HEK293 (cell line): ENCODE measurements around the gene BTBD6.

Source experiments
- CTCF ChIA-PET: fragments of 350-600 bp; formaldehyde crosslinking; extraction: SDS; loops from one replicate; lab custom pipeline; 2021; ENCODE audit warnings: antibody characterized with exemption; lab: Yijun Ruan, JAX
- POLR2A ChIA-PET: fragments of 300-600 bp; formaldehyde crosslinking; extraction: SDS; loops from one replicate; lab custom pipeline; 2020; ENCODE audit warnings: antibody characterized with exemption, inconsistent platforms; lab: Yijun Ruan, JAX
- H3K27ac ChIP-seq: fragments of 200-500 bp; sonication (Bioruptor generic); 2 replicates; pipeline ENCODE4 v1.5.1; 2014; ENCODE audit warnings: low read depth, low read length, control low read depth, inconsistent platforms; ENCODE audit errors: extremely low read depth
- H3K36me3 ChIP-seq, 2 experiments: fragments of 200-500 bp in 1 of 2; sonication (Bioruptor generic) in 1 of 2; 1 replicate in 1 of 2; 2 replicates in 1 of 2; pipeline ENCODE4 v1.5.1; 2014 to 2017; ENCODE audit warnings: inconsistent platforms in 2 of 2, low read length in 2 of 2; ENCODE audit not compliant: control insufficient read depth in 2 of 2, insufficient read depth in 1 of 2
- H3K4me1 ChIP-seq: fragments of 200-500 bp; sonication (Bioruptor generic); 2 replicates; pipeline ENCODE4 v1.5.1; 2014; ENCODE audit warnings: mild to moderate bottlenecking, low read length, inconsistent platforms; ENCODE audit not compliant: control insufficient read depth, insufficient read depth
- H3K4me3 ChIP-seq: 2 replicates; pipeline ENCODE4 v1.5.1; 2011; ENCODE audit warnings: low read depth, mild to moderate bottlenecking, control low read depth, low read length, moderate library complexity
- H3K9me3 ChIP-seq: fragments of 200-500 bp; sonication (Bioruptor generic); 2 replicates; pipeline ENCODE4 v1.5.1; 2014; ENCODE audit warnings: low read depth, low read length, inconsistent platforms; ENCODE audit not compliant: control insufficient read depth, insufficient read depth
- EGR2 ChIP-seq: fragments of 450-650 bp; formaldehyde crosslinking; IDR thresholded peaks from 2 replicates; pipeline ENCODE4 v1.5.1; 2016; ENCODE audit warnings: low read depth, missing biosample characterization, missing genetic modification characterization
- KLF16 ChIP-seq: fragments of 450-650 bp; formaldehyde crosslinking; IDR thresholded peaks from 2 replicates; pipeline ENCODE4 v1.5.1; 2017; ENCODE audit warnings: missing biosample characterization, missing genetic modification characterization
- REST ChIP-seq: fragments of 450-650 bp; formaldehyde crosslinking; IDR thresholded peaks from 2 replicates; pipeline ENCODE4 v1.5.1; 2016; ENCODE audit warnings: missing biosample characterization, missing genetic modification characterization
- SCRT1 ChIP-seq: fragments of 450-650 bp; formaldehyde crosslinking; IDR thresholded peaks from 2 replicates; pipeline ENCODE4 v1.5.1; 2016; ENCODE audit warnings: missing biosample characterization, missing genetic modification characterization, borderline replicate concordance
- SCRT2 ChIP-seq: fragments of 450-650 bp; formaldehyde crosslinking; IDR thresholded peaks from 2 replicates; pipeline ENCODE4 v1.5.1; 2016; ENCODE audit warnings: missing biosample characterization, missing genetic modification characterization
- SETDB1 ChIP-seq: IDR thresholded peaks from one replicate; pipeline ENCODE4 v1.6.1; 2017; ENCODE audit warnings: mild to moderate bottlenecking, low read length, moderate library complexity, mixed read lengths; ENCODE audit not compliant: insufficient read length
- ZNF132 ChIP-seq: fragments of 450-650 bp; formaldehyde crosslinking; IDR thresholded peaks from 2 replicates; pipeline ENCODE4 v1.5.1; 2017; ENCODE audit warnings: missing biosample characterization, missing genetic modification characterization, borderline replicate concordance
- ZNF174 ChIP-seq: fragments of 450-650 bp; formaldehyde crosslinking; IDR thresholded peaks from 2 replicates; pipeline ENCODE4 v1.5.0; 2017; ENCODE audit warnings: missing biosample characterization, mild to moderate bottlenecking, missing genetic modification characterization
- ZNF184 ChIP-seq: fragments of 450-650 bp; IDR thresholded peaks from 2 replicates; pipeline ENCODE4 v1.5.1; 2018; ENCODE audit warnings: missing biosample characterization, mild to moderate bottlenecking, missing genetic modification characterization
- ZNF23 ChIP-seq: fragments of 450-650 bp; formaldehyde crosslinking; IDR thresholded peaks from 2 replicates; pipeline ENCODE4 v1.5.1; 2016; ENCODE audit warnings: missing biosample characterization, missing genetic modification characterization, borderline replicate concordance
- ZNF324 ChIP-seq: fragments of 450-650 bp; formaldehyde crosslinking; IDR thresholded peaks from 2 replicates; pipeline ENCODE4 v1.5.1; 2016; ENCODE audit warnings: missing biosample characterization, missing genetic modification characterization
- ZNF335 ChIP-seq: fragments of 450-650 bp; formaldehyde crosslinking; conservative IDR thresholded peaks from 2 replicates; pipeline ENCODE4 v1.5.1; 2016; ENCODE audit warnings: missing biosample characterization, missing genetic modification characterization
- ZNF394 ChIP-seq: fragments of 450-650 bp; formaldehyde crosslinking; IDR thresholded peaks from 2 replicates; pipeline ENCODE4 v1.5.1; 2016; ENCODE audit warnings: missing biosample characterization, missing genetic modification characterization, mild to moderate bottlenecking, moderate library complexity, borderline replicate concordance
- ZNF423 ChIP-seq: fragments of 450-650 bp; formaldehyde crosslinking; IDR thresholded peaks from 2 replicates; pipeline ENCODE4 v1.5.1; 2016; ENCODE audit warnings: missing biosample characterization, missing genetic modification characterization
- ZNF561 ChIP-seq: fragments of 450-650 bp; IDR thresholded peaks from 2 replicates; pipeline ENCODE4 v1.5.1; 2018; ENCODE audit warnings: missing biosample characterization, missing genetic modification characterization, borderline replicate concordance
- ZNF600 ChIP-seq: fragments of 450-650 bp; formaldehyde crosslinking; IDR thresholded peaks from 2 replicates; pipeline ENCODE4 v1.5.1; 2016; ENCODE audit warnings: missing biosample characterization, missing genetic modification characterization
- ZNF626 ChIP-seq: fragments of 450-650 bp; sonication (Bioruptor Pico); formaldehyde crosslinking; IDR thresholded peaks from 2 replicates; pipeline ENCODE4 v1.5.1; 2018; ENCODE audit warnings: missing biosample characterization, missing genetic modification characterization, inconsistent platforms
- ZSCAN18 ChIP-seq: fragments of 450-650 bp; formaldehyde crosslinking; IDR thresholded peaks from 2 replicates; pipeline ENCODE4 v1.5.1; 2016; ENCODE audit warnings: missing biosample characterization, missing genetic modification characterization
- TF ChIP-seq, protein P1 (sequence below): fragments of 450-650 bp; formaldehyde crosslinking; IDR thresholded peaks from 2 replicates; pipeline ENCODE4 v1.5.1; 2016; ENCODE audit warnings: missing biosample characterization, missing genetic modification characterization
- TF ChIP-seq, protein P2 (sequence below): fragments of 450-650 bp; formaldehyde crosslinking; IDR thresholded peaks from 2 replicates; pipeline ENCODE4 v1.5.1; 2016; ENCODE audit warnings: missing biosample characterization, missing genetic modification characterization
- TF ChIP-seq, protein P3 (sequence below): fragments of 450-650 bp; formaldehyde crosslinking; IDR thresholded peaks from 2 replicates; pipeline ENCODE4 v1.5.0; 2017; ENCODE audit warnings: missing biosample characterization, missing genetic modification characterization, borderline replicate concordance

BTBD6 gene

DNA sequence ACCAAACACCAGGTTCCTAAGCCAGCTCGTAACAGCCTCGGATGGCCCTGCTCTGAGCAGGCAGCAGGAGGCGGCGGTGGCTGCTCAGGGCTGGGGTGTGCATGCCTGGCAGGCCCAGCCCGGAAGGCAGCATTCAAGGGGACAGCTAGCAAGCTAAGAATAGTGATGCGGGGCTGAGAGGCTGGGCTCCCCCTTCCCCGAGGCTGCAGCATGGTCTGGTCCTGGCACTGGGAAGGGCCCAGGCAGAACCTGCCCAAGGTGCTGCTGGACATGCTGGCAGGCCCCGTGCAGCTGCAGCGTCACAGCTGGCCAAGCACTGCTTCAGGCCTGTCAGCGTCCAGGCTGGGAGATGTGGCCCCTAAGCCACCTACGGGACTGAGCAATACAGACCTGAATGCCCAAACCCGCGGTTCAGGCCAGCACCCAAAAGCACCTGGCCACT is 40.9 kb upstream of the BTBD6 start (continued):
- TF ChIP-seq, protein P1, sequence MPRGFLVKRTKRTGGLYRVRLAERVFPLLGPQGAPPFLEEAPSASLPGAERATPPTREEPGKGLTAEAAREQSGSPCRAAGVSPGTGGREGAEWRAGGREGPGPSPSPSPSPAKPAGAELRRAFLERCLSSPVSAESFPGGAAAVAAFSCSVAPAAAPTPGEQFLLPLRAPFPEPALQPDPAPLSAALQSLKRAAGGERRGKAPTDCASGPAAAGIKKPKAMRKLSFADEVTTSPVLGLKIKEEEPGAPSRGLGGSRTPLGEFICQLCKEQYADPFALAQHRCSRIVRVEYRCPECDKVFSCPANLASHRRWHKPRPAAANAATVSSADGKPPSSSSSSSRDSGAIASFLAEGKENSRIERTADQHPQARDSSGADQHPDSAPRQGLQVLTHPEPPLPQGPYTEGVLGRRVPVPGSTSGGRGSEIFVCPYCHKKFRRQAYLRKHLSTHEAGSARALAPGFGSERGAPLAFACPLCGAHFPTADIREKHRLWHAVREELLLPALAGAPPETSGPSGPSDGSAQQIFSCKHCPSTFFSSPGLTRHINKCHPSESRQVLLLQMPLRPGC, result no peak
- TF ChIP-seq ZNF600 (tag by site-specific recombination) (peak; percentile 70), ZNF324 (tag by site-specific recombination) (no peak)

GRCh38 chr14:105207996-105208737 is 40.2 kb upstream of the BTBD6 start:
- ChIA-PET POLR2A (no interaction called here), CTCF (interaction anchor here (1.4 to 2.4 kb wide), 2 partner anchors 135 to 144 kb away, joined by 3 to 9 read pairs; no protein-coding TSS in a partner anchor)
- Histone ChIP-seq H3K4me3 (no peak overlapping the region), H3K27ac (no peak overlapping the region), H3K4me1 (no peaks in the 10 kb centered on the region), H3K9me3 (no peaks in the 10 kb centered on the region), H3K36me3 (peaks cover 0 to 21% of the 10 kb centered on the region in 2 experiments; a peak in 1 of 3 replicates)
- TF ChIP-seq, protein P2, sequence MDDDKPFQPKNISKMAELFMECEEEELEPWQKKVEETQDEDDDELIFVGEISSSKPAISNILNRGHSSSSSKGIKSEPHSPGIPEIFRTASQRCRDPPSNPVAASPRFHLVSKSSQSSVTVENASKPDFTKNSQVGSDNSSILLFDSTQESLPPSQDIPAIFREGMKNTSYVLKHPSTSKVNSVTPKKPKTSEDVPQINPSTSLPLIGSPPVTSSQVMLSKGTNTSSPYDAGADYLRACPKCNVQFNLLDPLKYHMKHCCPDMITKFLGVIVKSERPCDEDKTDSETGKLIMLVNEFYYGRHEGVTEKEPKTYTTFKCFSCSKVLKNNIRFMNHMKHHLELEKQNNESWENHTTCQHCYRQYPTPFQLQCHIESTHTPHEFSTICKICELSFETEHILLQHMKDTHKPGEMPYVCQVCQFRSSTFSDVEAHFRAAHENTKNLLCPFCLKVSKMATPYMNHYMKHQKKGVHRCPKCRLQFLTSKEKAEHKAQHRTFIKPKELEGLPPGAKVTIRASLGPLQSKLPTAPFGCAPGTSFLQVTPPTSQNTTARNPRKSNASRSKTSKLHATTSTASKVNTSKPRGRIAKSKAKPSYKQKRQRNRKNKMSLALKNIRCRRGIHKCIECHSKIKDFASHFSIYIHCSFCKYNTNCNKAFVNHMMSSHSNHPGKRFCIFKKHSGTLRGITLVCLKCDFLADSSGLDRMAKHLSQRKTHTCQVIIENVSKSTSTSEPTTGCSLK (tag by site-specific recombination), result no peak
- TF ChIP-seq ZNF626 (tag by site-specific recombination), result no peak
- TF ChIP-seq SCRT2, result peak; percentile 75
- TF ChIP-seq SCRT1, result 0 out of 2 replicates have a peak, but pooled peaks have one; percentile 29
- TF ChIP-seq, all 188 proteins: peak for 2

GRCh38 chr14:105208738-105209075 is 39.6 kb upstream of the BTBD6 start:
- POLR2A ChIA-PET, result no interaction called here
- Histone ChIP-seq H3K36me3 (peaks cover 0 to 27% of the 10 kb centered on the region in 2 experiments; a peak in 1 of 3 replicates), H3K4me1 (no peaks in the 10 kb centered on the region), H3K27ac (no peak overlapping the region), H3K4me3 (no peak overlapping the region), H3K9me3 (no peaks in the 10 kb centered on the region)
- CTCF ChIA-PET, result interaction anchor here (2.4 kb wide), 1 partner anchor 143 kb away, joined by 9 read pairs; no protein-coding TSS in a partner anchor
- TF ChIP-seq EGR2 (tag by site-specific recombination) (no peak), SETDB1 (no peak), ZNF335 (tag by site-specific recombination) (no peak), ZSCAN18 (tag by site-specific recombination) (no peak), ZNF174 (tag by site-specific recombination) (no peak), ZNF423 (tag by site-specific recombination) (no peak), ZNF23 (tag by site-specific recombination) (no peak), ZNF394 (tag by site-specific recombination) (no peak), KLF16 (tag by site-specific recombination) (no peak), ZNF561 (no peak), ZNF132 (tag by site-specific recombination) (no peak), ZNF184 (tag by site-specific recombination) (no peak), REST (tag by site-specific recombination) (no peak)
- TF ChIP-seq, protein P3, sequence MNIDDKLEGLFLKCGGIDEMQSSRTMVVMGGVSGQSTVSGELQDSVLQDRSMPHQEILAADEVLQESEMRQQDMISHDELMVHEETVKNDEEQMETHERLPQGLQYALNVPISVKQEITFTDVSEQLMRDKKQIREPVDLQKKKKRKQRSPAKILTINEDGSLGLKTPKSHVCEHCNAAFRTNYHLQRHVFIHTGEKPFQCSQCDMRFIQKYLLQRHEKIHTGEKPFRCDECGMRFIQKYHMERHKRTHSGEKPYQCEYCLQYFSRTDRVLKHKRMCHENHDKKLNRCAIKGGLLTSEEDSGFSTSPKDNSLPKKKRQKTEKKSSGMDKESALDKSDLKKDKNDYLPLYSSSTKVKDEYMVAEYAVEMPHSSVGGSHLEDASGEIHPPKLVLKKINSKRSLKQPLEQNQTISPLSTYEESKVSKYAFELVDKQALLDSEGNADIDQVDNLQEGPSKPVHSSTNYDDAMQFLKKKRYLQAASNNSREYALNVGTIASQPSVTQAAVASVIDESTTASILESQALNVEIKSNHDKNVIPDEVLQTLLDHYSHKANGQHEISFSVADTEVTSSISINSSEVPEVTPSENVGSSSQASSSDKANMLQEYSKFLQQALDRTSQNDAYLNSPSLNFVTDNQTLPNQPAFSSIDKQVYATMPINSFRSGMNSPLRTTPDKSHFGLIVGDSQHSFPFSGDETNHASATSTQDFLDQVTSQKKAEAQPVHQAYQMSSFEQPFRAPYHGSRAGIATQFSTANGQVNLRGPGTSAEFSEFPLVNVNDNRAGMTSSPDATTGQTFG (tag by site-specific recombination), result no peak
